Neural cell (in vitro differentiated cells): ENCODE measurements around the gene TMEM121. TPM values are rescaled to one million over a fixed set of nuclear protein-coding genes. Genes with fewer than 3 reads are reported as not detected.

Source experiments
- H2AFZ ChIP-seq: fragments of 200-600, 300-800 bp; sonication (generic), shearing (Covaris generic); 2 replicates; pipeline ENCODE4 v1.6.0; 2014; ENCODE audit warnings: low read depth, mild to moderate bottlenecking, antibody characterized with exemption, low read length, moderate library complexity
- H3F3A ChIP-seq: fragments of 200-600 bp; shearing (Covaris generic); 2 replicates; pipeline ENCODE4 v1.6.1; 2016; ENCODE audit warnings: mild to moderate bottlenecking, moderate library complexity, mixed read lengths, antibody characterized with exemption, low read length; ENCODE audit not compliant: insufficient read depth, poor library complexity, severe bottlenecking
- H3K27ac ChIP-seq: fragments of 200-600, 300-800 bp; sonication (generic), shearing (Covaris generic); 2 replicates; pipeline ENCODE4 v1.5.1; 2014; ENCODE audit warnings: mild to moderate bottlenecking, low read length, moderate library complexity
- H3K27me3 ChIP-seq: fragments of 300-800, 200-600 bp; sonication (generic), shearing (Covaris generic); 2 replicates; pipeline ENCODE4 v1.6.0; 2014; ENCODE audit warnings: mild to moderate bottlenecking, low read depth, low read length, moderate library complexity; ENCODE audit not compliant: insufficient read depth
- H3K36me3 ChIP-seq: fragments of 300-800, 200-600 bp; sonication (generic), shearing (Covaris generic); 2 replicates; pipeline ENCODE4 v1.5.1; 2014; ENCODE audit warnings: mild to moderate bottlenecking, antibody characterized with exemption, low read length, moderate library complexity; ENCODE audit not compliant: insufficient read depth
- H3K4me2 ChIP-seq: fragments of 300-800, 200-600 bp; sonication (generic), shearing (Covaris generic); 2 replicates; pipeline ENCODE4 v1.6.0; 2014; ENCODE audit warnings: mild to moderate bottlenecking, low read length
- H3K4me3 ChIP-seq: fragments of 300-800, 200-600 bp; sonication (generic), shearing (Covaris generic); 2 replicates; pipeline ENCODE4 v1.5.1; 2014; ENCODE audit warnings: mild to moderate bottlenecking, low read length, moderate library complexity
- H3K79me2 ChIP-seq: fragments of 200-600 bp; shearing (Covaris generic); replicated peaks from 2 replicates; pipeline ENCODE4 v1.6.0; 2014; ENCODE audit warnings: mild to moderate bottlenecking, low read length, moderate library complexity; ENCODE audit not compliant: insufficient read depth
- H3K9ac ChIP-seq: fragments of 300-800, 200-600 bp; sonication (generic), shearing (Covaris generic); 2 replicates; pipeline ENCODE4 v1.6.1; 2016; ENCODE audit warnings: mild to moderate bottlenecking, low read length, mixed read lengths
- H3K9me2 ChIP-seq: fragments of 200-600 bp; shearing (Covaris generic); 2 replicates; pipeline ENCODE4 v1.6.1; 2016; ENCODE audit warnings: mild to moderate bottlenecking, low read length, mixed read lengths; ENCODE audit not compliant: insufficient read depth
- H3K9me3 ChIP-seq: fragments of 200-600, 300-800 bp; sonication (generic), shearing (Covaris generic); 2 replicates; pipeline ENCODE4 v1.6.1; 2016; ENCODE audit warnings: mild to moderate bottlenecking, mixed run types, low read length, moderate library complexity, mixed read lengths
- H4K20me1 ChIP-seq: fragments of 200-600 bp; shearing (Covaris generic); 2 replicates; pipeline ENCODE4 v1.6.1; 2016; ENCODE audit warnings: mild to moderate bottlenecking, mixed run types; ENCODE audit not compliant: insufficient read depth
- CTCF ChIP-seq: fragments of 450-650 bp; IDR thresholded peaks from 2 replicates; pipeline ENCODE4 v1.5.1; 2014; ENCODE audit warnings: antibody characterized with exemption, mild to moderate bottlenecking, moderate library complexity; ENCODE audit not compliant: poor library complexity, severe bottlenecking
- EP300 ChIP-seq: fragments of 450-650 bp; conservative IDR thresholded peaks from 2 replicates; pipeline ENCODE4 v1.6.1; 2014; ENCODE audit warnings: antibody characterized with exemption, mild to moderate bottlenecking, moderate library complexity; ENCODE audit not compliant: poor library complexity, severe bottlenecking
- EZH2 ChIP-seq: fragments of 200-600, 300-800 bp; shearing (Covaris generic), sonication (generic); IDR thresholded peaks from 2 replicates; pipeline ENCODE4 v1.6.1; 2014; ENCODE audit warnings: antibody characterized with exemption, low read length, borderline replicate concordance, mild to moderate bottlenecking; ENCODE audit not compliant: insufficient read depth, poor library complexity, severe bottlenecking
- MXI1 ChIP-seq: fragments of 450-650 bp; conservative IDR thresholded peaks from 2 replicates; pipeline ENCODE4 v1.6.1; 2014; ENCODE audit warnings: antibody characterized with exemption, mild to moderate bottlenecking; ENCODE audit not compliant: poor library complexity, severe bottlenecking
- POLR2AphosphoS5 ChIP-seq: IDR thresholded peaks from 2 replicates; pipeline ENCODE4 v1.6.1; 2012
- RAD21 ChIP-seq: fragments of 450-650 bp; conservative IDR thresholded peaks from 2 replicates; pipeline ENCODE4 v1.6.1; 2014; ENCODE audit warnings: antibody characterized with exemption, mild to moderate bottlenecking, moderate library complexity
- REST ChIP-seq: IDR thresholded peaks from 2 replicates; pipeline ENCODE4 v1.6.1; 2012; ENCODE audit warnings: borderline replicate concordance
- SMC3 ChIP-seq: fragments of 450-650 bp; conservative IDR thresholded peaks from 2 replicates; pipeline ENCODE4 v1.6.1; 2014; ENCODE audit warnings: antibody characterized with exemption, mild to moderate bottlenecking, moderate library complexity; ENCODE audit not compliant: poor library complexity
- TAF1 ChIP-seq: IDR thresholded peaks from 2 replicates; pipeline ENCODE4 v1.6.1; 2012; ENCODE audit warnings: low read depth
- polyA plus RNA-seq: library from polyadenylated mRNA; depleted of rRNA; stranded (reverse); fragments of >200 nt; gene quantifications from 2 replicates; pipeline ENCODE4 v1.2.3, GENCODE V29; 2014

The TMEM121 gene
- polyA plus RNA-seq, 1 donor from 2014 or later: 19.5 TPM

- no peak overlapping the region for H3K27ac ChIP-seq
- no peaks in the 10 kb centered on the region for H3K36me3 ChIP-seq
- no peak for TF ChIP-seq CTCF
- no peak for TF ChIP-seq TAF1
- TF ChIP-seq MXI1: no peak
- no peak for TF ChIP-seq POLR2AphosphoS5
- no peak for TF ChIP-seq REST
- TF ChIP-seq EP300: no peak
- TF ChIP-seq SMC3: no peak
- no peak for TF ChIP-seq RAD21
- no peak for TF ChIP-seq EZH2
- no peaks in the 10 kb centered on the region for H3K9me2 ChIP-seq
- no peak overlapping the region for H3K4me2 ChIP-seq
- H2AFZ ChIP-seq: no peak overlapping the region
- no peaks in the 10 kb centered on the region for H4K20me1 ChIP-seq
- no peak overlapping the region for H3K4me3 ChIP-seq
- no peaks in the 10 kb centered on the region for H3K9me3 ChIP-seq
- H3K27me3 ChIP-seq: no peaks in the 10 kb centered on the region
- no peaks in the 10 kb centered on the region for H3K79me2 ChIP-seq
- no peak overlapping the region for H3K9ac ChIP-seq
- no peaks in the 10 kb centered on the region for H3F3A ChIP-seq
Observed at GRCh38 chr14:105536691-105537579, 10.6 kb downstream of the TMEM121 start.

GRCh38 chr14:105537580-105538474 lies 11.4 kb downstream of the TMEM121 start:
- Histone ChIP-seq H3F3A (no peaks in the 10 kb centered on the region), H3K9me2 (no peaks in the 10 kb centered on the region), H3K27me3 (no peaks in the 10 kb centered on the region), H3K9me3 (no peaks in the 10 kb centered on the region), H3K79me2 (no peaks in the 10 kb centered on the region), H3K4me3 (no peak overlapping the region), H3K4me2 (no peak overlapping the region), H3K36me3 (no peaks in the 10 kb centered on the region), H3K27ac (no peak overlapping the region), H2AFZ (no peak overlapping the region), H4K20me1 (no peaks in the 10 kb centered on the region), H3K9ac (no peak overlapping the region)
- peak; percentile 67 for TF ChIP-seq CTCF
- TF ChIP-seq POLR2AphosphoS5: no peak
- TF ChIP-seq MXI1: no peak
- TF ChIP-seq REST: no peak
- TF ChIP-seq EZH2: no peak
- peak; percentile 10 for TF ChIP-seq SMC3
- TF ChIP-seq RAD21: peak; percentile 29
- no peak for TF ChIP-seq TAF1
- TF ChIP-seq EP300: no peak
